Measurements from ENCODE around the gene GPSM3.

DNA sequence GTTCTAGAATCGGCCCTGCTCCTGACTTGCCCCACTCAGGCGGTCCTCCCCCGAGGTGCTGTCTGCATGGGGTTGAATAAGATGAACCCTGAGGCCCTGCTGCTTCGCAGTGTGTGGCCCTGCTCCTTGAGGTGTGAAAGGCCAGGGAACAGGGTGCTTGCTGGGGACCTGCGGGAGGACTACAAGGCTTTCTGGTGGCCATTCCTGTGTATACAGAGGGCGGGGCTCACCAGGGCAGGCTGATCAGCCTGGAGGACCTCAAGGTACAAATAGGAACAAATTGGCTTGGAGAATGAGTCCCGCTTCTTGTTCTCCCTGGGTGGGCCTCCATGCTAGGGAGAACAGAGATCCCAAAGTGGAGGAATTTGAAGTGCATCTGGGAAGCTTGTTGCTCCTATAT is 25.7 kb upstream of the GPSM3 start:
- TF ChIP-seq, protein P1, sequence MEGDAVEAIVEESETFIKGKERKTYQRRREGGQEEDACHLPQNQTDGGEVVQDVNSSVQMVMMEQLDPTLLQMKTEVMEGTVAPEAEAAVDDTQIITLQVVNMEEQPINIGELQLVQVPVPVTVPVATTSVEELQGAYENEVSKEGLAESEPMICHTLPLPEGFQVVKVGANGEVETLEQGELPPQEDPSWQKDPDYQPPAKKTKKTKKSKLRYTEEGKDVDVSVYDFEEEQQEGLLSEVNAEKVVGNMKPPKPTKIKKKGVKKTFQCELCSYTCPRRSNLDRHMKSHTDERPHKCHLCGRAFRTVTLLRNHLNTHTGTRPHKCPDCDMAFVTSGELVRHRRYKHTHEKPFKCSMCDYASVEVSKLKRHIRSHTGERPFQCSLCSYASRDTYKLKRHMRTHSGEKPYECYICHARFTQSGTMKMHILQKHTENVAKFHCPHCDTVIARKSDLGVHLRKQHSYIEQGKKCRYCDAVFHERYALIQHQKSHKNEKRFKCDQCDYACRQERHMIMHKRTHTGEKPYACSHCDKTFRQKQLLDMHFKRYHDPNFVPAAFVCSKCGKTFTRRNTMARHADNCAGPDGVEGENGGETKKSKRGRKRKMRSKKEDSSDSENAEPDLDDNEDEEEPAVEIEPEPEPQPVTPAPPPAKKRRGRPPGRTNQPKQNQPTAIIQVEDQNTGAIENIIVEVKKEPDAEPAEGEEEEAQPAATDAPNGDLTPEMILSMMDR (IDR thresholded peaks at IDR 0.05), result no peak
- no peak for TF ChIP-seq POLR2A (IDR thresholded peaks at IDR 0.05)
